ENCODE data around the gene ST6GAL1.
"Not testable (repeated sequence)": the region's sequence is repeated elsewhere in the genome, so short reads cannot be mapped to it uniquely, and the experiment has no call there.

Gene ST6GAL1

GRCh38 chr3:186994000-186994955 is 64.0 kb downstream of the ST6GAL1 start:
- DNase-seq (ENCODE audit: low spot score in 2 of 2): no peak
- Mint-ChIP-seq H3K4me1 (peaks cover 60% of the 10 kb centered on the region), H3K9me3 (no peaks in the 10 kb centered on the region), H3K4me3 (peak overlapping the region; percentile 40), H3K27ac (peak overlapping the region; percentile 85), H3K36me3 (peaks cover 12% of the 10 kb centered on the region), H3K27me3 (no peaks in the 10 kb centered on the region)
- ATAC-seq (ENCODE audit: low read depth): no peak

- ATAC-seq (ENCODE audit: low read depth): peak; percentile 28
- Mint-ChIP-seq H3K9me3 (no peaks in the 10 kb centered on the region), H3K36me3 (peaks cover 16% of the 10 kb centered on the region), H3K27ac (peak overlapping the region; percentile 93), H3K4me3 (peak overlapping the region; percentile 97), H3K4me1 (peaks cover 58% of the 10 kb centered on the region), H3K27me3 (no peaks in the 10 kb centered on the region)
- DNase-seq (ENCODE audit: low spot score in 2 of 2): no peak
Observed at GRCh38 chr3:186996356-186996755, 66.0 kb downstream of the ST6GAL1 start.

GRCh38 chr3:186997061-186997460 is 66.7 kb downstream of the ST6GAL1 start:
- peaks cover 54% of the 10 kb centered on the region for H3K4me1 Mint-ChIP-seq
- H3K9me3 Mint-ChIP-seq: no peaks in the 10 kb centered on the region
- H3K27me3 Mint-ChIP-seq: no peaks in the 10 kb centered on the region
- peaks cover 13% of the 10 kb centered on the region for H3K36me3 Mint-ChIP-seq
- peak overlapping the region; percentile 97 for H3K4me3 Mint-ChIP-seq
- ATAC-seq (ENCODE audit: low read depth) (no peak), DNase-seq (ENCODE audit: low spot score in 2 of 2) (no peak)
- H3K27ac Mint-ChIP-seq: peak overlapping the region; percentile 93

GRCh38 chr3:186997473-186997939 is 67.2 kb downstream of the ST6GAL1 start:
- Mint-ChIP-seq H3K4me3 (peak overlapping the region; percentile 97), H3K9me3 (no peaks in the 10 kb centered on the region), H3K4me1 (peaks cover 56% of the 10 kb centered on the region), H3K27ac (peak overlapping the region; percentile 93), H3K36me3 (peaks cover 14% of the 10 kb centered on the region), H3K27me3 (no peaks in the 10 kb centered on the region)
- ATAC-seq (ENCODE audit: low read depth) (peak; percentile 31), DNase-seq (ENCODE audit: low spot score in 2 of 2) (no peak)

- no peak for DNase-seq (ENCODE audit: low spot score in 2 of 2)
- H3K27ac Mint-ChIP-seq: peak overlapping the region; percentile 93
- no peaks in the 10 kb centered on the region for H3K9me3 Mint-ChIP-seq
- no peaks in the 10 kb centered on the region for H3K27me3 Mint-ChIP-seq
- peaks cover 22% of the 10 kb centered on the region for H3K36me3 Mint-ChIP-seq
- peak overlapping the region; percentile 97 for H3K4me3 Mint-ChIP-seq
- H3K4me1 Mint-ChIP-seq: peaks cover 54% of the 10 kb centered on the region
- no peak for ATAC-seq (ENCODE audit: low read depth)
Observed at GRCh38 chr3:186998937-186999368, 68.6 kb downstream of the ST6GAL1 start.

GRCh38 chr3:187000711-187001151 is 70.4 kb downstream of the ST6GAL1 start:
- peaks cover 4% of the 10 kb centered on the region for H3K9me3 Mint-ChIP-seq
- peaks cover 34% of the 10 kb centered on the region for H3K36me3 Mint-ChIP-seq
- DNase-seq (ENCODE audit: low spot score in 2 of 2): peak in 1 of 2 donors; percentile 50

GRCh38 chr3:187002915-187003314 is 72.6 kb downstream of the ST6GAL1 start:
- H3K36me3 Mint-ChIP-seq: peaks cover 49% of the 10 kb centered on the region
- peak overlapping the region; percentile 21 for H3K4me3 Mint-ChIP-seq
- peak overlapping the region; percentile 93 for H3K27ac Mint-ChIP-seq
- H3K9me3 Mint-ChIP-seq: peaks cover 6% of the 10 kb centered on the region
- H3K4me1 Mint-ChIP-seq: peaks cover 61% of the 10 kb centered on the region
- no peak for ATAC-seq (ENCODE audit: low read depth)
- H3K27me3 Mint-ChIP-seq: no peaks in the 10 kb centered on the region
- no peak for DNase-seq (ENCODE audit: low spot score in 2 of 2)

More at GRCh38 chr3:187000711-187001151, 70.4 kb downstream of the ST6GAL1 start:
- peak overlapping the region; percentile 93 for H3K27ac Mint-ChIP-seq
- peak overlapping the region; percentile 80 for H3K4me3 Mint-ChIP-seq
- peak; percentile 77 for ATAC-seq (ENCODE audit: low read depth)
- peaks cover 60% of the 10 kb centered on the region for H3K4me1 Mint-ChIP-seq
- no peaks in the 10 kb centered on the region for H3K27me3 Mint-ChIP-seq

GRCh38 chr3:187005827-187006481 is 75.6 kb downstream of the ST6GAL1 start:
- no peak for DNase-seq (ENCODE audit: low spot score in 2 of 2)
- H3K9me3 Mint-ChIP-seq: peaks cover 9% of the 10 kb centered on the region
- peak overlapping the region; percentile 88 for H3K27ac Mint-ChIP-seq
- ATAC-seq (ENCODE audit: low read depth): no peak
- no peaks in the 10 kb centered on the region for H3K27me3 Mint-ChIP-seq
- H3K36me3 Mint-ChIP-seq: peaks cover 51% of the 10 kb centered on the region
- H3K4me1 Mint-ChIP-seq: peaks cover 46% of the 10 kb centered on the region
- H3K4me3 Mint-ChIP-seq: peak overlapping the region; percentile 18

- DNase-seq (ENCODE audit: low spot score in 2 of 2) (no peak), ATAC-seq (ENCODE audit: low read depth) (no peak)
- H3K27me3 Mint-ChIP-seq: no peaks in the 10 kb centered on the region
- peaks cover 43% of the 10 kb centered on the region for H3K4me1 Mint-ChIP-seq
- peaks cover 9% of the 10 kb centered on the region for H3K9me3 Mint-ChIP-seq
- H3K36me3 Mint-ChIP-seq: peaks cover 54% of the 10 kb centered on the region
- H3K27ac Mint-ChIP-seq: peak overlapping the region; percentile 88
- peak overlapping the region; percentile 12 for H3K4me3 Mint-ChIP-seq
Observed at GRCh38 chr3:187006864-187007630, 76.7 kb downstream of the ST6GAL1 start.

- not testable (repeated sequence) for ATAC-seq (ENCODE audit: low read depth); H3K27me3 Mint-ChIP-seq; H3K4me3 Mint-ChIP-seq; H3K9me3 Mint-ChIP-seq; H3K27ac Mint-ChIP-seq; DNase-seq (ENCODE audit: low spot score in 2 of 2)
- H3K36me3 Mint-ChIP-seq: peaks cover 44% of the 10 kb centered on the region
- H3K4me1 Mint-ChIP-seq: peaks cover 52% of the 10 kb centered on the region
Observed at GRCh38 chr3:187010382-187010781, 80.1 kb downstream of the ST6GAL1 start.

GRCh38 chr3:187011915-187012314 is 81.6 kb downstream of the ST6GAL1 start:
- peak overlapping the region; percentile 73 for H3K4me3 Mint-ChIP-seq
- peak; percentile 38 for ATAC-seq (ENCODE audit: low read depth)
- no peak for DNase-seq (ENCODE audit: low spot score in 2 of 2)
- H3K4me1 Mint-ChIP-seq: peaks cover 52% of the 10 kb centered on the region
- H3K27ac Mint-ChIP-seq: peak overlapping the region; percentile 96
- no peaks in the 10 kb centered on the region for H3K27me3 Mint-ChIP-seq
- H3K36me3 Mint-ChIP-seq: peaks cover 34% of the 10 kb centered on the region
- H3K9me3 Mint-ChIP-seq: peaks cover 5% of the 10 kb centered on the region

- Mint-ChIP-seq H3K4me3 (peak overlapping the region; percentile 73), H3K4me1 (peaks cover 50% of the 10 kb centered on the region), H3K27me3 (no peaks in the 10 kb centered on the region), H3K27ac (peak overlapping the region; percentile 96), H3K36me3 (peaks cover 28% of the 10 kb centered on the region), H3K9me3 (peaks cover 4% of the 10 kb centered on the region)
- DNase-seq (ENCODE audit: low spot score in 2 of 2) (peak; percentile 53 to 56), ATAC-seq (ENCODE audit: low read depth) (peak; percentile 28)
Observed at GRCh38 chr3:187012609-187013051, 82.3 kb downstream of the ST6GAL1 start.

GRCh38 chr3:187013159-187013716 is 82.9 kb downstream of the ST6GAL1 start:
- Mint-ChIP-seq H3K4me3 (peak overlapping the region; percentile 73), H3K27me3 (no peaks in the 10 kb centered on the region)

More at GRCh38 chr3:187013159-187013716, 82.9 kb downstream of the ST6GAL1 start:
- H3K36me3 Mint-ChIP-seq: peaks cover 24% of the 10 kb centered on the region
- ATAC-seq (ENCODE audit: low read depth): no peak
- peak in 1 of 2 donors; percentile 13 for DNase-seq (ENCODE audit: low spot score in 2 of 2)
- H3K9me3 Mint-ChIP-seq: peaks cover under 1% of the 10 kb centered on the region
- H3K4me1 Mint-ChIP-seq: peaks cover 48% of the 10 kb centered on the region
- peak overlapping the region; percentile 96 for H3K27ac Mint-ChIP-seq

Data from memory B cell (primary cell).